ENCODE results near the gene GRK1.

Gene GRK1

DNA sequence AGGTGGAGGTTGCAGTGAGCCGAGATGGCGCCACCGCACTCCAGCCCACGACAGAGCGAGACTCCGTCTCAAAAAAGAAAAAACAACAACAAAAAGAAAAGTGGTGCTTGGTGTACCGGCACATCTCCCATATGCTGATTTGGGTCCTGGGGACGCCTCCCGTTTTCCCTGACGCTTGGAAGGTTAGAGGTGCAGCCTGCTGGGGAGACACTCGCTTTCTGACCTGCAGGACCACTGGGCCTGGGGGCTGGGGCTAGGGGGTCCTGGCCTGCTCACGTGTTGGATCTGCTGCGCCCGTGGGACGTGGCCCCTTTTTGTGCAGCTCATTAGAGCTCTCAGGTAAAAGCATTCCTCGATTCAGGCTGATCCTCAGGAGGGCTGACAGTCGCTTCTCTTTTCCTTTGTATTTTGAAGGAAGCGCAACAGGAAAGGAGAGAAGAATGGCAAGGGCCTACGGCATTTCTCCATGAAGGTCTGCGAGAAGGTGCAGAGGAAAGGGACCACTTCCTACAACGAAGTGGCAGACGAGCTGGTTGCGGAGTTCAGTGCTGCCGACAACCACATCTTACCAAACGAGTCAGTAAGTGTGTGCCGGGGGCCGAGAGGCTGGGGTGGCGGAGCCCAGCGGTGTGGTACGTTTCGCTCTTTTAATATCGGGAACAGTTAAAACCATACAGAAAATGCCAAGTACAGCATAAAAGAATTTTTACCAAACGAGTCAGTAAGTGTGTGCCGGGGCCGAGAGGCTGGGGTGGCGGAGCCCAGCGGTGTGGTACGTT lies 34.1 kb upstream of the GRK1 start:
- DNase-seq (ENCODE audit: low read depth in 1 of 2, low spot score in 1 of 2) = no peak

DNA sequence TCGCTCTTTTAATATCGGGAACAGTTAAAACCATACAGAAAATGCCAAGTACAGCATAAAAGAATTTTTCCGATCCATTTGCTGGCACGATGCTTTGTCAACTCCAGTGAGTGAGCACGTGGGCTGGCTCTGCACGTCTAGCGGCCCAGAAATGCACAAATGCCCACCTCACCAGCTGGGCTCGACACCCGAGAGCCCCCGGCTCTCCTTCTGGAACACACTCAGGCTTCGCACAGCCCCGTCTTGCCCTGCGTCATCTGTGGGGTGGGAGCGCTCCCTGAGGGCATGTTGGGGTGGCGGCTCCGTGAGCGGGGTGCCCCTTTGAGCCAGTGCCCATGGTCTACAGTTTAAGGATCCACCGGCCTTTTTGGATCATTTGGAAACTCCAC lies 33.5 kb upstream of the GRK1 start:
- no peak for DNase-seq (ENCODE audit: low read depth in 1 of 2, low spot score in 1 of 2)

GRCh38 chr13:113634279-113635047 lies 32.6 kb upstream of the GRK1 start:
- no peak for DNase-seq (ENCODE audit: low read depth in 1 of 2, low spot score in 1 of 2)

DNA sequence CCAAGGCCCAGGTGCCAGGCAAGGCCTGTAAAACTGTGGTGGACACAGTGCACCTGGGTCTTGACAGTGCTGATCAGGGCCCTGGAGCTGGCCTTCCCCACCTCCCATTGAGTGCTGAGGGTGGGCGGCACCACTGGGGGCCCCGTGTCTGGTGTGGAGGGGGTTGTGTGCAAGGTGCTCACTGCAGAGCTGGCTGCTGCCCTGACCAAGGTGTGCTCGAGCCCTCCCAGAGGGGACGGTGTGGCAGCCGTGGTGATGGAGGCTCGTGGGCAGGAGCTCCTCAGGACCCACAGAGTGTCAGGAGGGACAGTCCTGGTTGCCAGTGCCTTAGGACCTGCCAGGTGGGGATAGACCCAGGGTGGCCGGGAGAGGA lies 32.0 kb upstream of the GRK1 start:
- DNase-seq (ENCODE audit: low read depth in 1 of 2, low spot score in 1 of 2) = no peak

GRCh38 chr13:113635709-113636108 lies 31.3 kb upstream of the GRK1 start:
- DNase-seq (ENCODE audit: low read depth in 1 of 2, low spot score in 1 of 2) = no peak

GRCh38 chr13:113636266-113636963 lies 30.6 kb upstream of the GRK1 start:
- DNase-seq (ENCODE audit: low read depth in 1 of 2, low spot score in 1 of 2) = no peak

DNA sequence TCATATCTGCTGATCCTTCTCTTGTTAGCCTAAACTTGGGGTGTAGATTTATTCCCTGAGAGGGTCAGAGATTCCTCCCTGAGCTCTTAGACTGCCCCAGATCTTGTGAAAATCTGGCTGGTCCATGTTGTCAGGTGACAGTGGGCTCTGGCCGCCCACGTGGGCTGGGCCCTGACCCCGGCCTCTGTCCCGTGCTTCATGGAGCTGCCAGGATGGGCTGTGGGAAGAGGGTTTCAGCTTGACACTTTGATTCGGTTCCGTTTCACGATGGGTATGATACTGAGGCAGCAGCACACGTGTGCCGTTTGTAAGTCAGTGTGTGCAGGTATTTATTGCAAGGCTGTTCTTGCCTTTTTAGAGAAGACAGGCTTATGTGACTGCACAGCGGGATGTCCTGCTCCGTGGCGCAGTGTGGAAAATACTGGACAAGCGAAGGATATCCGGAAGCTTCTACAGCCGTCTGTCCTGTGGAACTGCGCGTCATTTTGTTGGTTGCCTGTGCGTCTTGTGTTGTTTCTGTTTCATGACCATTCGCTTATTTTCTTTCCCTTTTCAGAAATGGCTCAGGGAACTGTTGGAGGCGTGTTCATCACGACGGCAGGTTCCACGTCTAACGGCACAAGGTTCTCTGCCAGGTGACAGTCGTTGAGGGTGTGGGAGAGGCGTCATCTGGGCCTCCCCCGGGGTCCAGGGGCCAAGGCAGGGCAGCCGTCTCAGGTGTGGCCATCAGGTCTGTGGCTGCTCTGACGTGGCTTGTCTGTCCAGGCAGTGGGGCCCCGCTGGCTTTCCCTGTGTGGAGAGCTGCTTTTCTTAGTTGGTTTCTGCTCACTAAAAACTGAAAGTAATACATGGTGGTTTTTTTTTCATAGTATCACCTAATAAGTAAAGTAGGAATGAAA lies 29.5 kb upstream of the GRK1 start:
- no peak for DNase-seq (ENCODE audit: low read depth in 1 of 2, low spot score in 1 of 2)

- no peak for DNase-seq (ENCODE audit: low read depth in 1 of 2, low spot score in 1 of 2)
These were observed 28.8 kb upstream of the GRK1 start for GRCh38 chr13:113638173-113638746.

DNA sequence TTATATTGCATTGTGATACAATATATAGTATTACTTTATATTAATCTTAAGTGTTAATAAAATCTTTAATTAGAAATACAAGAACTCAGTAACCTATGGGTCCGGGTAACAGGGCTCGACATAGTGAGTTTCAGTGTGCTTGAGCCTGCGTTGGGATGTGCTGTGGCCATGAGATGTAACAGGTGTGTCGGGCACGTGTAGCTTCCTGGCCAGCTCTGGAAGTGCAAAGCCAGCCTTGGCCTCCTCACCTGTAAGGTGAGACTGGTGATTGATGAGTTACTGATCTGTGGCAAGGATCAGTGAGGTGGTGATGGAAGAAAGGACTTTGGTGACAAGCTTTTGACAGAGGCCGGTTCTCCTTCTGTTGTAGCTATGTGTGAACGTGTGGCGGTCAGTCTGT lies 28.2 kb upstream of the GRK1 start:
- DNase-seq (ENCODE audit: low read depth in 1 of 2, low spot score in 1 of 2) = no peak

- no peak for DNase-seq (ENCODE audit: low read depth in 1 of 2, low spot score in 1 of 2)
These were observed 27.3 kb upstream of the GRK1 start for GRCh38 chr13:113639616-113640262.

DNA sequence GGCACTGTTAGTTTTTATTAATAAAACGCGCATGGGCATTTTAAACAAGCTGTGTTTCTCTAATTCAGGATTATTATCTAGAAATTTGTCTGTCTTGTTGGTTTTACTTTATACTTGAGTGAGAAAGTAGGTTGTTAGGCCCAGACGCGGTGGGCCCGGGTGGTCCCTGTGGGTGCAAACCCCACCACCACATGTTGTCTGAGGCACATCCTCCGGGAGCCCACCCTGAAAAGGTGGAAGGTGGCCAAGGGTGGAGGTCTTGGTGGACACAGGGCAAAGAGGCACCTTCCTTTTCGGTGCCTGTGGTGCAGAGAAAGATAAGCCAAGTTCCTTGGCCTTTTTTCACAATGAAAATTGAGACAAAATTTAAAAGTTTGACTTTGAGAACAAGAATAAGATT lies 25.6 kb upstream of the GRK1 start:
- DNase-seq (ENCODE audit: low read depth in 1 of 2, low spot score in 1 of 2) = no peak

DNA sequence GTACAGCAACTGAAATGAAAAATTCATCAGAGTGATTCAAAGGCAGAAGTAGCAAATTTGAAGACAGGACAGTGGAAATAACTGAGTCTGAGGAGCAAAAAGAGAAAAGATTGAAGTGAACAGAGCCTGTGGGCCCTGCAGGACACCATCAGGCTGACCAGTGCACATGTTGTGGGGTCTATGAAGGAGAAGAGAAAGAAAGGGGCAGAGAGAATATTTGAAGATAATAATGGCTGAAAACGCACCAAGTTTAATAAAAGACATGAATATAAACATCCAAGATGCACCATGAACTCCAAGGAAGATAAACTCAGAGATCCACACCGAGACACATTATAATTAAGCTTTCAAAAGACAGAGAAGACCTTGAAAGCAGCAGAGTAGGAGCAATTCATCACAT lies 24.5 kb upstream of the GRK1 start:
- no peak for DNase-seq (ENCODE audit: low read depth in 1 of 2, low spot score in 1 of 2)

DNA sequence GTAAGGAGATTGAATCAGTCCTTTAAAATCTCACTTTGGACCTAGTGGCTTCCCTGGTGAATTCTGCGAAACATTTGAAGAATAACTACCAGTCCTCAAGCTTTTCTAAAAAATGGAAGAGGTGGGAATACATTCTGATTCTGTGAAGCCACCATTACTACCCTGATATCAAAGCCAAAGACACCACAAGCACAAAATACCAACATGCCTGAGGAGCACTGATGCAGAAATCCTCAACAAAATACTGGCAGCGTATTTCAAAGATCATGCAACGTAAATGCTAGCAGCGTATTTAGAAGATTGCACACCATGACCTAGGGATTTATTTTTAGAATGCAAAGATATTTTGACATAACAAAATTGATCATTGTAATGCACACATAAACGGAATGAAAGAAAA lies 23.4 kb upstream of the GRK1 start:
- DNase-seq (ENCODE audit: low read depth in 1 of 2, low spot score in 1 of 2) = no peak

DNA sequence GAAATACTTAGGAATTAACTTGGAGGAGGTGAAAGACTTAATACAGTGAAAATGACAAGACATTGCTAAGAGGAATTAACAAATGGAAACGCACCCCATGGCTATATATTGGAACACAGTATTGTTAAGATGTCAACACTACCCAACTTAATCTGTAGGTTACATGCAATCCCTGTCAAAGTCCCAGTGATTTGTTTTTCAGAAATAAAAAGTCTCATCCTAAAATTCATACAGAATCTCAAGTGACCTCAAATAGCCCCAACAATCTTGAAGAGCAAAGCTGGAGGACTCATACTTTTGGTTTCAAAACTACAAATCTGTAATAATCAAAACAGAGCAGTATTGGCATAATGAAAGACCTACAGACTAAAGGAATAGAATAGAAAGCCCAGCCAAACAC lies 22.2 kb upstream of the GRK1 start:
- DNase-seq (ENCODE audit: low read depth in 1 of 2, low spot score in 1 of 2) = no peak

DNA sequence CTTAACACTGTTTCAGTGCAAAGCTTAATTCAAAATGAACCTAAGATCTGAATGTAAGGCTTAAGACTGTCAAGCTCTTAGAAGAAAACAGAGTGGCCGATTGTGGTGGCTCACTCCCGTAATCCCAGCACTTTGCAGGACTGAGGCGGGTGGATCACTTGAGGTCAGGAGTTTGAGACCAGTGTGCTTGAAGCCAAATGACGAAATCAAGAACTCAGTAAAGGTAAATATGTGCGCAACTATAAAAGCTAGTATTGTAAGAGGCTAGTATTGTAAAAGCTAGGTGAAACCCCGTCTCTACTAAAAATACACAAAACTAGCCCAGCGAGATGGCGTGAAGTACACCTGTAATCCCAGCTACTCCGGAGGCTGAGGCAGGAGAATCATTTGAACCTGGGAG lies 21.7 kb upstream of the GRK1 start:
- DNase-seq (ENCODE audit: low read depth in 1 of 2, low spot score in 1 of 2) = no peak

GRCh38 chr13:113646376-113646775 lies 20.6 kb upstream of the GRK1 start:
- DNase-seq (ENCODE audit: low read depth in 1 of 2, low spot score in 1 of 2) = no peak

DNA sequence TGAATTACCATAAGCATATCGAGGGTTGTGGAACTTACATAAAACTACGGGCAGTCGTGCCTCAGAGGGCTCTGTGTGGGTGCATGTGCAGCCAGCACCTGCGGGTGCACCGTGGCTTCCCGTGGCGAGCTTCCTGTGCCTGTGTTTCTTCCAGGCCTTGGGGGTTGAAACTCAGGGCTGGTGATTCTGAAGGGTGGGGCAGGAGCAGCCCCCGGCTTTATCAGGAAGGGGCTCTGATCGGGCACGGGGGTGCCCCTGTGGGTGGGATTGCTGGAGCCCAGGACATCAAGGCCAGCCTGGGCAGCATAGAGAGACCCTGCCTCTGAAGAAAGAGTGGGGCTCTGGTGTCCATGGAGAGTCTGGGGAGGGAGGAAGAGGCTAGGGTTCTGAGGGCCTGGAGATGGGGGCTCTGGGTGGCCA lies 20.1 kb upstream of the GRK1 start:
- no peak for DNase-seq (ENCODE audit: low read depth in 1 of 2, low spot score in 1 of 2)

DNA sequence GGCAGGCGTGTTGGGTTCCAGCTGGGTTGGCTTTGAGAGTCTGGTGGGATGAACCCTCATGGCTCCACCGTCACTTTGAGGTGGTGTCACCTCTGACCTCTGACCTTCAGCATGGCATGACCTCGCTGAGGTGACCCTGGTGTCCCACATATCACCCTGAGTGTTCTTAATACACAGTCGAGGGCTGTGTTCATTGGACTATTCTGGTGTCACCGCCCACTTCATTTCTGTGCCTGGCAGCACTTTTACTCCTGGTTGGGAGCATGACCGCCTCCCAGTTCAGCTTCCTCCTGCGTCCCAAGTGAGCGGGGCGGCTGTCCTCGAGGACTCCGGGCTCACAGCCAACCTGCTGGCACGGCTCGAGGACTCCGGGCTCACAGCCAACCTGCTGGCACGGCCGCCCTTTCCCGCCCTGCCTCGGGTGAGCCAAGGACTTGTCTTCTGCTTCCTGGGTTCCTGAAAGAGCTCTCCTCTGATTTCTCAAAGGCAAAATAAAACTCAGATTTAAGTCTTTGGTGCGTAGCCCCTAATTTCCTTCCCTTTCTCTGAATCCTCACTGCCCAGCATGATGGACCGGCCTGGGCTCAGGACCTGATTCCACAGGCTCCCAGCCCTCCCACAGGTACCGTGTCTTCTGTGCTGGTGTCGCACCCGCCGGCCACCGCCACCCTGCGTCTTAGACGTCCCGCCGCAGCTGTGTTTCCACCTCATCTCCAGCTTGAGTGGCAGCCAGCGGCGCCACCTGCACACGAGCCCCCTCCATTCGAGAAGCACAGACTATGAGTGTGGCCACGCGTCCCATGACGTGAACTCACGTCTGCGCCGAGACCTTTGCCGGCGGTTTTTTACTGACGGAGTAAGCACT lies 19.4 kb upstream of the GRK1 start:
- DNase-seq (ENCODE audit: low read depth in 1 of 2, low spot score in 1 of 2) = no peak

GRCh38 chr13:113648216-113648610 lies 18.8 kb upstream of the GRK1 start:
- DNase-seq (ENCODE audit: low read depth in 1 of 2, low spot score in 1 of 2) = no peak

Measured in activated CD4-positive, alpha-beta T cell treated with anti-CD3 and anti-CD28 coated beads, Interleukin-2, amount 50 U/mL, for 24 hours (primary cell).